ENCODE measurements around the gene DAPK1. TPM values are rescaled to one million over a fixed set of nuclear protein-coding genes. Genes with fewer than 3 reads are reported as not detected.

DAPK1 gene
- polyA plus RNA-seq, 1 of the 3 experiments (the other 2 are of a cell fraction): 0.61 TPM

DNA sequence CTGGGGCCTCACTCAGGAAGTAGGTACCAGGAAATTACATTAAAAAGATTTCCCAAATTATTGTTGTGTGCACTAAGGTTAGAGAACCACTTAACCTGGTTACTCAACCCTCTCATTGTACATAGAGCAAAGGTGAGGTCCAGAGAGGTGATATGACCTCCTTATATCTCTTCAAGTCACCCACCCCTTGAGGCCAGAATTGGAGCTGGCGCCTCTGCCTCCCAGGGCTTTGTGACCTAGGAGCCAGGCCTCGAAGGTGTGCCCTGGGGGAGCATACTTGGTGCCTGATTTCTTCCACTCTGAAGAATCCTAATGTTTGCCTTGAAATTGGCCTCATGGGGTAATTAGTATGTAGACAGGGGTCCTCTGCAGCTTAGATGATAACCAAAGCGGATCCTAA, 133.2 kb downstream of the DAPK1 start:
- no peaks in the 10 kb centered on the region for H3K36me3 ChIP-seq (replicated peaks in 1 of 2; ENCODE audit: control insufficient read depth in 1 of 2, insufficient read depth in 2 of 2, low read length in 1 of 2)
- H3K9me2 ChIP-seq: no peaks in the 10 kb centered on the region
- no peaks in the 10 kb centered on the region for H3K9me3 ChIP-seq
- TF ChIP-seq ZBTB33 (IDR thresholded peaks at IDR 0.05; ENCODE audit: borderline replicate concordance, low read depth) (no peak), RAD21 (IDR thresholded peaks at IDR 0.05; ENCODE audit: low read length) (no peak), MAX (IDR thresholded peaks at IDR 0.05; ENCODE audit: low read depth) (no peak), JUND (IDR thresholded peaks at IDR 0.05) (no peak), ELF1 (IDR thresholded peaks at IDR 0.05) (no peak), POLR2AphosphoS5 (IDR thresholded peaks at IDR 0.05; ENCODE audit: low read depth, low read length) (no peak), GABPA (IDR thresholded peaks at IDR 0.05; ENCODE audit: low read depth) (no peak), RXRA (IDR thresholded peaks at IDR 0.05; ENCODE audit: borderline replicate concordance, low read depth) (no peak), FOXJ3 (CRISPR knock-in tag; IDR thresholded peaks at IDR 0.05) (no peak), MEF2A (IDR thresholded peaks at IDR 0.05; ENCODE audit: borderline replicate concordance, low read depth) (no peak), EZH2phosphoT487 (IDR thresholded peaks at IDR 0.05; ENCODE audit: borderline replicate concordance, low read depth) (no peak), GATA2 (CRISPR knock-in tag; IDR thresholded peaks at IDR 0.05) (no peak), FOSL2 (IDR thresholded peaks at IDR 0.05; ENCODE audit: borderline replicate concordance, low read depth) (no peak)
- TF ChIP-seq, protein P1, sequence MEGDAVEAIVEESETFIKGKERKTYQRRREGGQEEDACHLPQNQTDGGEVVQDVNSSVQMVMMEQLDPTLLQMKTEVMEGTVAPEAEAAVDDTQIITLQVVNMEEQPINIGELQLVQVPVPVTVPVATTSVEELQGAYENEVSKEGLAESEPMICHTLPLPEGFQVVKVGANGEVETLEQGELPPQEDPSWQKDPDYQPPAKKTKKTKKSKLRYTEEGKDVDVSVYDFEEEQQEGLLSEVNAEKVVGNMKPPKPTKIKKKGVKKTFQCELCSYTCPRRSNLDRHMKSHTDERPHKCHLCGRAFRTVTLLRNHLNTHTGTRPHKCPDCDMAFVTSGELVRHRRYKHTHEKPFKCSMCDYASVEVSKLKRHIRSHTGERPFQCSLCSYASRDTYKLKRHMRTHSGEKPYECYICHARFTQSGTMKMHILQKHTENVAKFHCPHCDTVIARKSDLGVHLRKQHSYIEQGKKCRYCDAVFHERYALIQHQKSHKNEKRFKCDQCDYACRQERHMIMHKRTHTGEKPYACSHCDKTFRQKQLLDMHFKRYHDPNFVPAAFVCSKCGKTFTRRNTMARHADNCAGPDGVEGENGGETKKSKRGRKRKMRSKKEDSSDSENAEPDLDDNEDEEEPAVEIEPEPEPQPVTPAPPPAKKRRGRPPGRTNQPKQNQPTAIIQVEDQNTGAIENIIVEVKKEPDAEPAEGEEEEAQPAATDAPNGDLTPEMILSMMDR (IDR thresholded peaks at IDR 0.05): no peak
- no peak overlapping the region for H2AFZ ChIP-seq (ENCODE audit: low read depth)
- 43% methylated on average over 3 of the region's 3 CpGs for WGBS (ENCODE audit: low lambda C conversion rate)
- H3K27me3 ChIP-seq (ENCODE audit: insufficient read depth): no peaks in the 10 kb centered on the region
- DNase-seq: no peak
- H4K20me1 ChIP-seq (ENCODE audit: insufficient read depth): no peaks in the 10 kb centered on the region
- H3K4me1 ChIP-seq (ENCODE audit: control insufficient read depth in 1 of 2, insufficient read depth in 2 of 2, low read depth in 1 of 2, low read length in 1 of 2): peaks cover 0 to 2% of the 10 kb centered on the region in 2 experiments; a peak in 1 of 4 replicates
- no peaks in the 10 kb centered on the region for H3K79me2 ChIP-seq (ENCODE audit: insufficient read depth)
- ChIA-PET CTCF (interaction anchor here (0.9 to 1.6 kb wide), 4 partner anchors 20 to 313 kb away, joined by 3 to 4 read pairs (median 3); no protein-coding TSS in a partner anchor), POLR2A (no interaction called here)
- H3F3A ChIP-seq (replicated peaks; ENCODE audit: insufficient read depth): no peaks in the 10 kb centered on the region
- H3K4me2 ChIP-seq: no peak overlapping the region
- no peak overlapping the region for H3K4me3 ChIP-seq (ENCODE audit: low read depth in 2 of 2, low read length in 1 of 2)
- H3K27ac ChIP-seq (ENCODE audit: low read depth in 2 of 2, low read length in 1 of 2): no peak overlapping the region
- H3K9ac ChIP-seq: no peak overlapping the region

Data from SK-N-SH (cell line).